ENCODE measurements around the gene TVP23C. TPM values are rescaled to one million over a fixed set of nuclear protein-coding genes. Genes with fewer than 3 reads are reported as not detected.
A peak's percentile ranks its signal among the peaks of the same experiment; 100 is the strongest.

The TVP23C gene
- total RNA-seq, 4 donors from 2014 or later: 8.4 to 24.0 (median 14.5) TPM

- ATAC-seq (ENCODE audit: low FRiP score) (no peak), DNase-seq (ENCODE audit: low spot score) (no peak)
- TF ChIP-seq CTCF (IDR thresholded peaks at IDR 0.05): no peak
These were observed 59.6 kb downstream of the TVP23C start for GRCh38 chr17:15503731-15504130.

- ATAC-seq (ENCODE audit: low FRiP score) (peak; percentile 96), DNase-seq (ENCODE audit: low spot score) (peak; percentile 78)
- TF ChIP-seq CTCF (IDR thresholded peaks at IDR 0.05): peak in 2 of 3 donors; percentile 68 to 75
These were observed 60.7 kb downstream of the TVP23C start for GRCh38 chr17:15502369-15503112.

- TF ChIP-seq CTCF (IDR thresholded peaks at IDR 0.05): no peak
- ATAC-seq (ENCODE audit: low FRiP score) (peak; percentile 6), DNase-seq (ENCODE audit: low spot score) (no peak)
These were observed 61.5 kb downstream of the TVP23C start for GRCh38 chr17:15501793-15502192.

GRCh38 chr17:15501282-15501681 is 62.0 kb downstream of the TVP23C start:
- TF ChIP-seq CTCF (IDR thresholded peaks at IDR 0.05): no peak
- no peak for DNase-seq (ENCODE audit: low spot score)
- no peak for ATAC-seq (ENCODE audit: low FRiP score)

- ATAC-seq (ENCODE audit: low FRiP score) (no peak), DNase-seq (ENCODE audit: low spot score) (no peak)
- TF ChIP-seq CTCF (IDR thresholded peaks at IDR 0.05): no peak
These were observed 65.2 kb downstream of the TVP23C start for GRCh38 chr17:15498107-15498506.

GRCh38 chr17:15496735-15497670 is 66.3 kb downstream of the TVP23C start:
- ATAC-seq (ENCODE audit: low FRiP score) (no peak), DNase-seq (ENCODE audit: low spot score) (no peak)
- no peak for TF ChIP-seq CTCF (IDR thresholded peaks at IDR 0.05)

Measured in omental fat pad (tissue), 4 donors.